Anterior cingulate cortex (tissue), 58 donors: Measurements from ENCODE around the gene KRT3.

Experiments
- DNase-seq, 58 donors: peaks; one replicate each; lab custom pipeline; 2025; lab: John Stamatoyannopoulos, UW

KRT3 gene

DNA sequence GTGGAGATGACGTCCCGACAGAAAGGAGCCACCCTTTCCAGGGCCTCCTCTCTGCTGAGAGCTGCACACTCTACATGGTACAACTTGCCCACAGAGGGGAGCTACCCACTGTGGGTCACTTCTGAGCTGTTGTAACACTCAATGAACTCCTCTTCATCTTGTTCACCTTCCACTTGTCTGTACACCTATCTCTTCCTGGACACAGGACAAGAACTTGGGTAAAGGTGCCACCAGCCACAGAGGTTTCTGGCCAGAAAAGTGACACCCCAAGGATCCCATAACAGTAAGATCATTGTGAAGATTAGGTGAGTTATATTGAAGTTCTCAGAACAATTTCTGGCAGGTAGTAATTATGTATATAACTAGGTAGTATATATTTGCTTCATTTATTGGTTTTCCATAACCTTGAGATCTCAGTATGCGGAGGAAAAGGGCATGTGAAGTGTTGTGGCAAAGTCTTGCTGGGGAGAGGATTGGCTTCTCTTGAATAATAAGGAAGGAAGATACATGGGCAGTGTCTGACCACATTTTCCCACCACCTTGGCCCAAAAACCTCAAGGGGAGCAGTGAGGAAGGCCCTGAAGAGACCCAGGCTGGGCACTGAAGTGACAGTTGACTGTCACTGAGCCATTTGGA lies 53.0 kb downstream of the KRT3 start:
- DNase-seq, result no peak

DNA sequence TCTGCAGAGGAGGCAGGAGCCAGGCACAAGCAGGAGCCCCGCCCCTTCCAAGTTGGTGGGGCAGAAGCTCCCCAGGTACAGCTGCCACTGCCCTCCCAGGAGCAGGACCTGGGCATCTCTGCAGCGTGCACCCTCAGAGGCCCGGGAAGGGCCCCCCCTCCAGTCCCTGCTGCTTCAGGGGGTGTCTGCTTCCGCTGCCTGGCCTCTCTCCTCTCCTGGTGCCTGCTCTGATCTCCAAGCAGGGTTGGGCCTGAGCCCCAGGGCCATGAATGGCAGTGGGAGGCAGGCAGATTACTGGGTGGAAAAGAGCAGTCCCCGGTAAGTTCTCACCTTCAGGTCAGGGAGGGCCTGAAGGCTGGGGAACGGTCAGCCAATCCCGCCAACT lies 53.7 kb downstream of the KRT3 start:
- DNase-seq, result no peak

DNA sequence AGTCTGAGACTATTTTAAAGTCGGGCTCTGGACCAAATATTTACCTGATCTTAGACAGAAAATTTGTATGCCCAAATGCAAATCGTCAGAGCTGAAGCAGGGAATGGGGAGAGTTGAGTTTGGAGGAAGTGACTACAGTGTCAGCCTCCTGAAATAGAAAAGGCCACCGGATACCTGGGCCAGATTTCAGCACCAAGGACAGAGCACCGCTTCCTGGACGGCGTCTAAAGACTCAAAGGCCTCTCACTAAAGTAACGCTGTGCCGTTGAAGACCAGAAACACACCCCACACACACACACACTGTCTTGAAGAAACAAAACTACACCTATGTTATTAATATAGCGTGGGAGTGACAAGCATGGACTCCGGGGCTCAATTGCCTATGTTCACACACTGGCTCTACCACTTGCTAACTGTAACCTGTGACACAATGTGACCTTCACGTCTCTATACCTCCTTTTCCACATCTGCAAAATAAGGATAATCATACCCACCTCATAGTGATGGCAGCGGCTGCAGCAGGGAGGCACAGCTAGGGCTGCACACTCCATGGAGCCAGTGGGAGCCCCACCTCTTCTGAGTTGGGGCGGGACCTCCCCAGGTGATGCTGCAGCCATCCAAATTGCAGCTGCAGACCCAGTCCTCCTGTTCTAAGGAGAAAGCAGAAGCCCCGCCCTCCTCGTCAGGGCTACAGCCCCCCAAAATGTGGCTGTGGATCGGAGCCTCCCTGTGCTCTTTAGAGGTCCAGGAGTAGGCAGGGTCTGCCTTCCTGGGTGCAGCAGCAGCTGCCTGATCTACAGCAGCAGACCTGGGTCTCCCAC lies 54.3 kb downstream of the KRT3 start:
- DNase-seq, result peak in 1 of 58 donors; percentile 2

DNA sequence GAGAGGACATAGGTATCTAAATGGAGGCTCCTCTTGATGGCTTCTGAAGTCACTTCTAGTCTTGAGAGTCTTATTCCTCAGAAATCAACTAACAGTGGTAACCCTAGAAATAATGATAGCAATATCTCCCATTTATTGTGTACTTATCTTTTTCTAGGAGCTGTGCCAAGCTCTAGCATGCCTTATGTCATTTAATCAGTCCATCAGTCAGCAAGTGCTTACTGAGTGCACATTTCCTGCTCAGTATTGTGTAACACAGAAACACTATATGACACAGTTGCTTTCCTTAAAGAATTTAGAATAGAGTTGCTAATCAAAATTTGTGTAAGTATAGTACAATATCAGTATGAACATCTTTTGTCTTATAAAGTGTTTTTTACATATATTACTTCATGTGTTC lies 55.3 kb downstream of the KRT3 start:
- DNase-seq, result no peak

DNA sequence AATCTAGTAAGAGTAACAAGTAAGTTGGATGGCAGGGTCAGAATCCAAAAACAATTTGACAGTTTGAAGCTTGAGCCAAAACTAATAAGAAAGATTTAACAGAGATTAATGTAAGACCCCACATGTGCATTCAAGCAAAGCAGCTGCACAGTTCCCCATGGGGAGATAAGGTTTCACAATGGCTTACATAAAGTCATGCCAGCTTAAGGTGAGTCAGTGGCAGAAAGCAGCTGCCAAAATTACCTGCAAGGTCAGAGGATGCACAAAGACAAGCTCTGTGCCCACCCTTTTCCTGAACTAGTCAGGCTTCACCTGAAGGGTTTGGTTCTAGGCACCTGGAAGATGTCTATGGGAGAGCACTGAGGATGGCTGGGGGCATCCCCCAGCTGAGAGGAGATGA lies 56.0 kb downstream of the KRT3 start:
- DNase-seq, result no peak
